ENCODE measurements around the gene ALKBH8. TPM values are rescaled to one million over a fixed set of nuclear protein-coding genes. Genes with fewer than 3 reads are reported as not detected.

The ALKBH8 gene
- total and polyA plus RNA-seq, 2 of the 13 experiments (the other 11 are each of a cell fraction or from before 2014, with no cell fraction given): 2.4 to 9.1 TPM

DNA sequence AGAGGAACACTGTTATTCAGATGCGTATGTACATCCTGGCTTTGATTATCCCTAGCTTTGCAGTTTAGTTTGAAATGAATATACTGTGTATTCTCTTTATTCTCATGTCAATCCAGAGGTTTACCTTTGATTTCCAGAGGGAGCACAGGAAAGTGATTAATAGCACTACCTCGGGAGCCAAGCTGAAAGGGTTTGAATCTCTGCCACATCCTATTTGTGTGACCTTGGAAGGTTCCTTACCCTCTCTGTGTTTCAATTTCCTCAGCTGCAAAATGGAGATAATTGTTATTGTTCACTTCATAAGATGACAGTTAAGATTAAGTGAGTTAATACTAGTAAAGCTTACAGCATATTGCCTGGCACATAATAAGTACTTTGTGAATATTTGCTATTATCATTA, 43.3 kb upstream of the ALKBH8 start (continued):
- TF ChIP-seq ERF (CRISPR knock-in tag; IDR thresholded peaks at IDR 0.05) (no peak), ZC3H4 (CRISPR knock-in tag; IDR thresholded peaks at IDR 0.05; ENCODE audit: borderline replicate concordance) (no peak), SP5 (CRISPR knock-in tag; IDR thresholded peaks at IDR 0.05; ENCODE audit: borderline replicate concordance, low read depth) (no peak), ZNF720 (CRISPR knock-in tag; IDR thresholded peaks at IDR 0.05) (no peak), SMAD3 (CRISPR knock-in tag; IDR thresholded peaks at IDR 0.05) (no peak)
- TF ChIP-seq, protein P1, sequence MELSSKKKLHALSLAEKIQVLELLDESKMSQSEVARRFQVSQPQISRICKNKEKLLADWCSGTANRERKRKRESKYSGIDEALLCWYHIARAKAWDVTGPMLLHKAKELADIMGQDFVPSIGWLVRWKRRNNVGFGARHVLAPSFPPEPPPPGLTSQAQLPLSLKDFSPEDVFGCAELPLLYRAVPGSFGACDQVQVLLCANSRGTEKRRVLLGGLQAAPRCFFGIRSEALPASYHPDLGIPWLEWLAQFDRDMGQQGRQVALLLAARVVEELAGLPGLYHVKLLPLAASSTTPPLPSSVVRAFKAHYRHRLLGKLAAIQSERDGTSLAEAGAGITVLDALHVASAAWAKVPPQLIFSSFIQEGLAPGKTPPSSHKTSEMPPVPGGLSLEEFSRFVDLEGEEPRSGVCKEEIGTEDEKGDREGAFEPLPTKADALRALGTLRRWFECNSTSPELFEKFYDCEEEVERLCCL (CRISPR knock-in tag; IDR thresholded peaks at IDR 0.05; ENCODE audit: borderline replicate concordance): no peak

DNA sequence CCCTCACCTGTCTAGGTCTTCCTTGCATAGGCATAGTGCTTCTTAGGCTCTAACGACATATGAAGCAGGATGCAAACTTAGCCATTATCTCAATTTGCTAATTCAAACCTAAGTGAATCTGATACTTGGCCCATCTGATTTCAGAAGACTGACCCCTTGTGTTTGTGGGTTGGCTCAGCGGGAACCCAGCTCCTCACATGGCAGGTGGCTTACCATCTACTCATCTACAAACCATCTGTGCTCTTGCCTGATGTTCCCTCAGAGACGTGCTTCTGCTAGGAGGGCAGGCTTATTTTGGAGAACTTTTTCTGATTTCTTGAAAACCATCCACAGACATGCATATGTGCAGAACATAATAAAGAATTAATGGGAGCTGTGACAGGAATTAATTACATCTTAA, 40.6 kb upstream of the ALKBH8 start:
- ChIA-PET CTCF (ENCODE audit: low intra/inter-chr PET ratio, low total read pairs) (no interaction called here), POLR2A (no interaction called here)
- no peaks in the 10 kb centered on the region for H3K27me3 ChIP-seq (ENCODE audit: control insufficient read depth in 1 of 2, insufficient read depth in 2 of 2, low read length in 2 of 2)
- in situ Hi-C loops (cut with HindIII; ENCODE audit: extremely low pct_ligation_motif_present, low pct_unique_long_range_greater_than_20kb): no loop called here
- H3K9me3 ChIP-seq (ENCODE audit: low read length): no peaks in the 10 kb centered on the region
- BruUV-seq (replicated peaks): no TSS peak
- H3K27ac ChIP-seq (ENCODE audit: extremely low read length, insufficient read depth, low read length): no peak overlapping the region
- no peak overlapping the region for H2AFZ ChIP-seq (ENCODE audit: low read length)
- TF ChIP-seq ZNF260 (CRISPR knock-in tag; IDR thresholded peaks at IDR 0.05; ENCODE audit: borderline replicate concordance, low read depth) (no peak), SPEN (CRISPR knock-in tag; IDR thresholded peaks at IDR 0.05; ENCODE audit: low read depth) (no peak), ZBTB3 (CRISPR knock-in tag; IDR thresholded peaks at IDR 0.05; ENCODE audit: borderline replicate concordance, low read depth) (no peak)
- TF ChIP-seq, protein P2, sequence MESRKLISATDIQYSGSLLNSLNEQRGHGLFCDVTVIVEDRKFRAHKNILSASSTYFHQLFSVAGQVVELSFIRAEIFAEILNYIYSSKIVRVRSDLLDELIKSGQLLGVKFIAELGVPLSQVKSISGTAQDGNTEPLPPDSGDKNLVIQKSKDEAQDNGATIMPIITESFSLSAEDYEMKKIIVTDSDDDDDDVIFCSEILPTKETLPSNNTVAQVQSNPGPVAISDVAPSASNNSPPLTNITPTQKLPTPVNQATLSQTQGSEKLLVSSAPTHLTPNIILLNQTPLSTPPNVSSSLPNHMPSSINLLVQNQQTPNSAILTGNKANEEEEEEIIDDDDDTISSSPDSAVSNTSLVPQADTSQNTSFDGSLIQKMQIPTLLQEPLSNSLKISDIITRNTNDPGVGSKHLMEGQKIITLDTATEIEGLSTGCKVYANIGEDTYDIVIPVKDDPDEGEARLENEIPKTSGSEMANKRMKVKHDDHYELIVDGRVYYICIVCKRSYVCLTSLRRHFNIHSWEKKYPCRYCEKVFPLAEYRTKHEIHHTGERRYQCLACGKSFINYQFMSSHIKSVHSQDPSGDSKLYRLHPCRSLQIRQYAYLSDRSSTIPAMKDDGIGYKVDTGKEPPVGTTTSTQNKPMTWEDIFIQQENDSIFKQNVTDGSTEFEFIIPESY (CRISPR knock-in tag; IDR thresholded peaks at IDR 0.05): peak; percentile 45; the same call in 1 of the 2 replicates
- TF ChIP-seq, protein P3, sequence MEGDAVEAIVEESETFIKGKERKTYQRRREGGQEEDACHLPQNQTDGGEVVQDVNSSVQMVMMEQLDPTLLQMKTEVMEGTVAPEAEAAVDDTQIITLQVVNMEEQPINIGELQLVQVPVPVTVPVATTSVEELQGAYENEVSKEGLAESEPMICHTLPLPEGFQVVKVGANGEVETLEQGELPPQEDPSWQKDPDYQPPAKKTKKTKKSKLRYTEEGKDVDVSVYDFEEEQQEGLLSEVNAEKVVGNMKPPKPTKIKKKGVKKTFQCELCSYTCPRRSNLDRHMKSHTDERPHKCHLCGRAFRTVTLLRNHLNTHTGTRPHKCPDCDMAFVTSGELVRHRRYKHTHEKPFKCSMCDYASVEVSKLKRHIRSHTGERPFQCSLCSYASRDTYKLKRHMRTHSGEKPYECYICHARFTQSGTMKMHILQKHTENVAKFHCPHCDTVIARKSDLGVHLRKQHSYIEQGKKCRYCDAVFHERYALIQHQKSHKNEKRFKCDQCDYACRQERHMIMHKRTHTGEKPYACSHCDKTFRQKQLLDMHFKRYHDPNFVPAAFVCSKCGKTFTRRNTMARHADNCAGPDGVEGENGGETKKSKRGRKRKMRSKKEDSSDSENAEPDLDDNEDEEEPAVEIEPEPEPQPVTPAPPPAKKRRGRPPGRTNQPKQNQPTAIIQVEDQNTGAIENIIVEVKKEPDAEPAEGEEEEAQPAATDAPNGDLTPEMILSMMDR (CRISPR knock-in tag; IDR thresholded peaks at IDR 0.05): 0 out of 2 replicates have a peak, but pooled peaks have one; percentile 12
- intact Hi-C loops (cut with micrococcal nuclease; ENCODE audit: unreplicated experiment): no loop called here
- no peak overlapping the region for H3K4me2 ChIP-seq (ENCODE audit: low read depth, low read length)
- no peak overlapping the region for H3K4me3 ChIP-seq (replicated peaks in 1 of 3; ENCODE audit: insufficient read depth in 1 of 3, low read depth in 2 of 3, low read length in 3 of 3)
- DNase-seq (ENCODE audit: low spot score) (no peak), FAIRE-seq (no peak), ATAC-seq (no peak)
- H3K36me3 ChIP-seq (replicated peaks in 1 of 2; ENCODE audit: control insufficient read depth in 1 of 2, insufficient read depth in 2 of 2, low read length in 2 of 2): no peaks in the 10 kb centered on the region
- no peaks in the 10 kb centered on the region for H3K79me2 ChIP-seq (ENCODE audit: insufficient read depth, low read length)
- no peak overlapping the region for H3K9ac ChIP-seq (ENCODE audit: insufficient read depth, low read depth, low read length)
- 0 out of 2 replicates have a peak, but pooled peaks cover 8% of the 10 kb centered on the region for H3K4me1 ChIP-seq (ENCODE audit: insufficient read depth, low read length)
- H4K20me1 ChIP-seq (ENCODE audit: insufficient read depth, low read length): no peaks in the 10 kb centered on the region
- 43% methylated on average over 3 of the region's 3 CpGs for WGBS (ENCODE audit: low lambda C conversion rate)
